Ectodermal cell (in vitro differentiated cells): ENCODE results near the gene ABCA2.

ENCODE experiments used
- H3K27ac ChIP-seq: 2 replicates; pipeline ENCODE4 v1.7.0; 2013; ENCODE audit warnings: mild to moderate bottlenecking, low read depth, low read length; ENCODE audit not compliant: insufficient read depth, poor library complexity, severe bottlenecking
- H3K27me3 ChIP-seq: 2 replicates; pipeline ENCODE4 v1.7.0; 2013; ENCODE audit warnings: mild to moderate bottlenecking, low read length; ENCODE audit not compliant: insufficient read depth, control insufficient read depth, poor library complexity, severe bottlenecking
- H3K36me3 ChIP-seq: one replicate; pipeline ENCODE4 v1.7.0; 2013; ENCODE audit warnings: low read length; ENCODE audit not compliant: control insufficient read depth, insufficient read depth
- H3K4me1 ChIP-seq: one replicate; pipeline ENCODE4 v1.7.0; 2013; ENCODE audit warnings: low read length; ENCODE audit not compliant: control insufficient read depth, insufficient read depth
- H3K4me3 ChIP-seq: 2 replicates; pipeline ENCODE4 v1.7.0; 2013; ENCODE audit warnings: low read depth, low read length, control low read depth; ENCODE audit not compliant: insufficient read depth
- H3K9me3 ChIP-seq: 2 replicates; pipeline ENCODE4 v1.7.0; 2013; ENCODE audit warnings: mild to moderate bottlenecking, low read length, moderate library complexity; ENCODE audit not compliant: control insufficient read depth
- WGBS, 2 experiments: methylation state at CpG; one replicate each; pipeline ENCODE4 v1.1.7; 2013; ENCODE audit warnings: missing lambda C conversion rate in 2 of 2; 5-methylcytosine and 5-hydroxymethylcytosine counted together

The ABCA2 gene

DNA sequence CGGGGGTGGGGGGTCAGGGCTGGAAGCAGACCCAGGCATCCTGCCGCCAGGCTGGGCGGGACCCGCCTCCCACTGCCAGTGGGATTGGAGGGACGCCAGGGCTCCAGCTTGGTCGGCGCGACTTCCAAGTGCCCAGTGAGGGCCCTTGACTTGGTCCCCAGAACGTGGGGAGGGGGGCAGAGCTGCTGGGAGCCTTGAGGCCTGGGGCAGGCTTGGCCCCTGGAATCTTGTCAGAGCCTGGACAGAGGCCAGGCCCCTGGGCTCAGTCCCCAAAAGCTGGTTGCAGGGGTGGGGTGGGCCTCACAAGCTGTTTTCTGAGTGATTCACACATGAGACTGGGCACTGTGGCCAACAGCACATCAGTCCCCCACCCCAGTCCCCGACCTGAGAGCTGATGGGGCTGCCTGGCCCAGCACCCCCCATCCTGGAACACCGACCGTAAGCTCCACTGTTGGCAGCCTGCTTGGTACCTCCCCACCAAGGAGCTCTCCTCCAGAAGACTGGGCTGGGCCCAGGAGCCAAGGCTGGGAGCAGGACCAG is 32.2 kb downstream of the ABCA2 start:
- peaks cover 37% of the 10 kb centered on the region for H3K27me3 ChIP-seq
- no peaks in the 10 kb centered on the region for H3K36me3 ChIP-seq
- no peak overlapping the region for H3K4me3 ChIP-seq
- no peaks in the 10 kb centered on the region for H3K9me3 ChIP-seq
- peaks cover 22% of the 10 kb centered on the region for H3K4me1 ChIP-seq
- 88 to 91% methylated on average over 12 of the region's 12 CpGs for WGBS, 2 experiments
- no peak overlapping the region for H3K27ac ChIP-seq

DNA sequence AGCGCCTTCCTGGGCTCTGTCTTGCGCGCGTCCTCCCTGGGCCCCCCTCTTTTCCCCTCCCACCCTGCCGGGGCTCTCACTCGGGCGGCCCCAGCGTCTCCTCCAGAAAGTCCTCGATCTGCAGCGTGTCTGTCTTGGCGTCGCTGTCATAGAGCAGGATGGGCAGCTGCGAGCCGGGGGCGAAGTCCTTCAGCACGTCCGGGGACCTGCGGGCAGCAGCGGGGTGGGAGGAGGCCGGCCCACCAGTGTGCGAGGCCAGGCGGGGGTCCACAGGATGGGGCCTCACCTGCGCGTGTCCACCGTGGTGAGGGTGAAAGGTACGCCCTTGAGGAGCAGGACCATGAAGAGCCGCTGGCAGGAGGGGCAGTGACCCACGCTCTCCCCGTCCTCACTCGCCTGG is 32.7 kb downstream of the ABCA2 start:
- H3K9me3 ChIP-seq: no peaks in the 10 kb centered on the region
- peaks cover 22% of the 10 kb centered on the region for H3K4me1 ChIP-seq
- no peak overlapping the region for H3K27ac ChIP-seq
- no peak overlapping the region for H3K4me3 ChIP-seq
- 87 to 89% methylated on average over 30 of the region's 30 CpGs for WGBS, 2 experiments
- H3K27me3 ChIP-seq: peaks cover 37% of the 10 kb centered on the region
- no peaks in the 10 kb centered on the region for H3K36me3 ChIP-seq

DNA sequence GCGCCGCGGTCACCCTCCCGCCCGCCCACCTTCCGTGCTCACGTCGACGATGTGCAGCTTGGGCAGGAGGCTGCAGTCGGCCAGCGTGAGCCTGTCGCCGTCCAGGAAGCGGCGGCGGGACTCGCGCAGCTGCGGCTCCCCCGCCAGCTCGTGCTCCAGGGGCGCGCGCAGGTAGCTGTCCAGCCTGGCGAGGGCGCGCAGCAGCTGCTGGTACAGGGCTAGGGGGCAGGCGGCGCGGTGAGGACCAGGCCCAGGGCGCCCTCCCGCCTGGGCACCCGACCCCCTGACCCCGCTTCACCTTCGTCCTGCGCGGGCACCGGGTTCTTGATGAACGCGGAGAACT is 33.2 kb downstream of the ABCA2 start:
- WGBS, 2 experiments: 71 to 72% methylated on average over 40 of the region's 40 CpGs

DNA sequence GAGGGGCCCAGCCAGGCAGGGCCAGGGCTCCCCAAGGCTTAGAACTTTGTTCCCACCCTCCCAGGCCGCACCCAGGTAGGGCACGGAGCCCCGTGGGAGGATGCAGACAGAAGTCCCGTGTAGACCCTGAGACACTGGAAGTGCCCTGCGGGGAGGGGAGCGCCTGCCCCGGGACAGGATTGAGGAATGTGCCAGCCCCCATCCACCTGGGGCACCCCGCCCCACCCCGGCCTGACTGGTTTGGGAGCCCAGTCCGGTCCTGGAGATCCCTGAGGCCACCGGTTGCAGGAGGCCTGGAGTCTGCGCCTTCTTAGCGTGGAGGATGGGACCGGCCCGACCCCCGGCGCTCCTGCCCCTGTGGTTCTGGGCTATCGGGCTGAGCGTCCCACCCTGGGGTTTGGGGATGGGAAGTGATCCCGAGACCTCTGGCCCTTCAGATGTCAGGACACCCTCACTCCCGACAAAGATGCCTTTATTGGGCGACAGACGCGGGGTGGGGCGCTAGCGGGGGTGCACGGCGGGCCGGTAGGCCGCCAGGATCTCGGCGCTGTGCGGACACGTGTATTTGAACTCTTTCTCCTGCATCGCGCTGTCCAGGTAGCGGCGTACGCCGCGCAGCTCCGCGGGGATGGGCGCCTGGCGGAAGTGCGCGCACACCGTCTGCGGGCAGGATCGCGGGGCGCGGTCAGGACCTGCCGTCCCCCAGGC is 33.7 kb downstream of the ABCA2 start:
- Histone ChIP-seq H3K27ac (no peak overlapping the region), H3K27me3 (peaks cover 37% of the 10 kb centered on the region), H3K9me3 (no peaks in the 10 kb centered on the region), H3K4me3 (no peak overlapping the region), H3K4me1 (peaks cover 22% of the 10 kb centered on the region), H3K36me3 (no peaks in the 10 kb centered on the region)
- WGBS, 2 experiments: 79 to 82% methylated on average over 54 of the region's 54 CpGs

More for the DNA sequence above, 33.2 kb downstream of the ABCA2 start:
- no peaks in the 10 kb centered on the region for H3K9me3 ChIP-seq
- peaks cover 37% of the 10 kb centered on the region for H3K27me3 ChIP-seq
- no peak overlapping the region for H3K4me3 ChIP-seq
- no peaks in the 10 kb centered on the region for H3K36me3 ChIP-seq
- H3K4me1 ChIP-seq: peaks cover 22% of the 10 kb centered on the region
- no peak overlapping the region for H3K27ac ChIP-seq

DNA sequence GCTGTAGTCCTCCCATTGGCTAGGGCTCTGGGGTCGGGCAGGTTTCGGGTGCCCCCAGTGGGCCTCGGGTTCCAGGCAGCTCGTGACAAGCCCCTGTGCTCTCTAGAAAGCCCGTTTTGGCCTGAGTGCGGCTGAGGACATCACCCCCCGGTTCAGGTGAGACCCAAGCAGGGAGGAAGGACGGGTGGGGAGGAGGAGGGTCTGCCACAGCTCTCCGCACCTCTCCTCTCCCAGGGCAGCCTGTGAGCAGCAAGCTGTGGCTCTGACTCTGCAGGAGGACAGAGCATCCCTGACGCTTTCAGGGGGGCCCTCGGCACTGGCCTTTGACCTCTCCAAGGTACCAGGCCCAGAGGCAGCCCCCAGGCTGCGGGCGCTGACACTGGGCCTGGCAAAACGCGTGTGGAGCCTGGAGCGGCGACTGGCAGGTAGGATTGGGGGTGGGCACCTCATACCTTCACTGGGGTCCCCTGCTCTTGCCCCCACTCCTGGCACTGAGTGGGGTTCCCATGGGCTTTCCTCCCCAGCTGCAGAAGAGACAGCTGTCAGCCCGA is 35.1 kb downstream of the ABCA2 start:
- Histone ChIP-seq H3K4me1 (peaks cover 22% of the 10 kb centered on the region), H3K27me3 (peaks cover 38% of the 10 kb centered on the region), H3K9me3 (no peaks in the 10 kb centered on the region), H3K27ac (no peak overlapping the region), H3K36me3 (no peaks in the 10 kb centered on the region), H3K4me3 (peak overlapping the region; percentile 78)
- WGBS, 2 experiments: 43 to 44% methylated on average over 18 of the region's 18 CpGs

DNA sequence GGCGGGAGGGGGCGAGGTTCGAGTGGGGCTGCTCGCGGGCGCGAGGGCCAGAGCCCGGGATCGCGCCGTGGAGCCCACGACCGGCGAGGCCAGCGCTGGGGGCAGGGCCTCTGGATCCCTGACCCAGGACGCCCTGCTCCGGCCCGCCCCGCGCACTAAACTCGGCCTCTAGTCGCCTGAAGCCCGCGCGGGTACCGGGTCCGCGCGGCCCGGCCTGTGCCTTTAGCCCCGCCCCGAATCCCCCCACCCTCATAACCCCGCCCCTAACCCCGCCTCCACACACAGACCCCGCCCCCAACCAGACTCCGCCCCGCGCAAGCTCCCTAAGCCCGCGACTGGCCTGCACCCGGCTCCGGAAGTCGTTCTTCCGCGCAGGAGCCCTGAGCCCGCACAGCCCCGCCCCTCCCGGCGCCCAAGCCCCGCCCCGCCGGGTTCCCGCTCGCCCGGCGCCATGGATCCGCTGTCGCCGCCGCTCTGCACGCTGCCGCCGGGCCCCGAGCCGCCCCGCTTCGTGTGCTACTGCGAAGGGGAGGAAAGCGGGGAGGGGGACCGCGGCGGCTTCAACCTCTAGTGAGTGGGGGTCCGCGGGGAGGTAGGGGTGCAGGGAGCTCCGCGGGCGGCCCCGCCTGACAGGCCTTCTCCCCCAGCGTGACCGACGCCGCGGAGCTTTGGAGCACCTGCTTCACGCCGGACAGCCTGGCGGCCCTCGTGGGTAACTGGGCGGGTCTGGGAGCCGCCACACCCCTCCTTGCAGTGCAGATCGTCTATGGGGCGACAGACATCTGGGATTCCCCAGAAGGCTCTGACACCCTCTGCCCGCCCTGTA is 35.8 kb downstream of the ABCA2 start, which contains the start of gene PAXX:
TSS of gene PAXX (plus strand) at position 430 of the 826 bp plus-strand sequence. CDS start at position 452, 22 bp downstream.
- no peak within 1 kb of the TSS for H3K27ac ChIP-seq
- H3K4me3 ChIP-seq: peak within 1 kb of the TSS; percentile 78
- H3K27me3 ChIP-seq: peaks cover 42% of the 10 kb centered on the region
- no peaks in the 10 kb centered on the region for H3K9me3 ChIP-seq
- 4% methylated on average over 90 to 91 of the region's 92 CpGs for WGBS, 2 experiments
- H3K36me3 ChIP-seq: no peaks in the 10 kb centered on the region
- peaks cover 20% of the 10 kb centered on the region for H3K4me1 ChIP-seq

DNA sequence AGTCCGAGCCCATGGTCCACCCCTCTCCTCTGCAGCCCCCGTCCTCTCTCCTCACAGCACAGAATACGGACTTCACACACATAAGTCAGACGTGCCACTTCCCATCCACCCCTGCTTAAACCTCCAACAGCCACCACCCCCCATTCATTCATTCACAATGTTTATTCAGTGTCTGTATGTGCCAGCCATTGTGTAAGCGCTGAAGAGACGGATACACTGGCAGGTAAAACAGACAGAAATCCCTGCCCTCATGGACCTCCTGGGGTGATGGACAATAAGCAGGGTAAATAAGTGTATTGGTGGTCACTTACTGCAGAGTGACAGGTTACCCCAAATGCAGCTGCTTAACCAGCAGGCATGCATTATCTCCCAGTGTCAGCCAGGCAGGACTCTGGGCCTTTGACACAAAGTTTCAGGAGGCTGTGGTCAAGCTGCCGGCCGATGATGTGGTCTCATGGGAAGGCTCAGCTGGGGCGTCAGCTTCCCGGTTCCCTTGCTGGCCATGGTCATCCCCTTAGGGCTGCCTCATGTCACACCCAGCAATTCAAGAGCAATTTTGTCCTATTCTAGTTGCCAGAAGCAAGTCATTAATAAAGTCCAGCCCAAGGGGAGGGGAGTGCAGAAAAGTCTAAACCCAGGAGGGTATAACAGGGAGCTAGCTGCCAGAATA is 37.7 kb downstream of the ABCA2 start:
- Histone ChIP-seq H3K9me3 (no peaks in the 10 kb centered on the region), H3K4me3 (no peak overlapping the region), H3K36me3 (no peaks in the 10 kb centered on the region), H3K27me3 (peaks cover 42% of the 10 kb centered on the region), H3K27ac (no peak overlapping the region), H3K4me1 (peaks cover 9% of the 10 kb centered on the region)
- 77 to 78% methylated on average over 10 of the region's 10 CpGs for WGBS, 2 experiments

DNA sequence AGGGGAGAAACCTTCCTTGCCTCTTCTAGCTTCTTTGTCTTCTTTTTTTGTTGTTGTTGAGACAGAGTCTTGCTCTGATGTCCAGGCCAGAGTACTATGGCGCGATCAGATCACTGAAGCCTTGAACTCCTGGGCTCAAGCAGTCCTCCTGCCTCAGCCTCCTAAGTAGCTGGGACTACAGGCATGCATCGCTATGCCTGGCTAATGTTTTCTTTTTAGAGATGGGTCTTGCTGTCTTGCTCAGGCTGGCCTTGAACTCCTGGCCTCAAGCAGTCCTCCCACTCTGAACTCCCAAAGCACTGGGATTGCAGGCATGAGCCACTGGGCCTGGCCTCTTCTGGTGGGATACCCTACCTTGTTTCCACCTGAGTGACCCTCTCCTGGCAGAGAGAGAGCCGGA is 39.2 kb downstream of the ABCA2 start:
- Histone ChIP-seq H3K4me1 (peaks cover 9% of the 10 kb centered on the region), H3K27me3 (peaks cover 38% of the 10 kb centered on the region), H3K36me3 (no peaks in the 10 kb centered on the region), H3K27ac (no peak overlapping the region), H3K4me3 (no peak overlapping the region), H3K9me3 (no peaks in the 10 kb centered on the region)
- 89 to 92% methylated on average over 4 of the region's 4 CpGs for WGBS, 2 experiments

DNA sequence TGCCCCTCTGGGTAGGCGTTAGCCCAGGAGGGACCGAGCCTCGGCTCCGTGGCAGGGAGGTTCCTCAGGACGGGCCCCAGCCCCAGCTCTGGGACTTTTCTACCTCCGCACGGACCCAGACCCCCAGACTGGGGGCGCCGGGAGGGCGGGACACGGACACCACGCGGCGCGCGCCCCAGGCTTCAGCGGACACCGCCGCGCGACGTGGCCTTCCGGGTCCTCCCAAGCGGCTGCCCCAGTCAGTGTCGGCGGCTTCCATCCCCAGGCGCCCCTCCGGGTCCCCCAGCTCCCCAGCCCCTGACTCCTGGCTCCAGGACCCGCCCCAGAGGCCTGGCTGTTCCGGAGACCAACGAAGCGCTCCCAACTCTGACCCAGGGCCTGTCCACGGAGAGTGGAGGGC is 42.2 kb downstream of the ABCA2 start:
- WGBS, 2 experiments: 73 to 76% methylated on average over 33 of the region's 33 CpGs
- Histone ChIP-seq H3K4me3 (no peak overlapping the region), H3K36me3 (no peaks in the 10 kb centered on the region), H3K9me3 (no peaks in the 10 kb centered on the region), H3K4me1 (no peaks in the 10 kb centered on the region), H3K27me3 (peaks cover 28% of the 10 kb centered on the region), H3K27ac (no peak overlapping the region)
